Measurements from ENCODE around the gene AP1AR. TPM values are rescaled to one million over a fixed set of nuclear protein-coding genes. Genes with fewer than 3 reads are reported as not detected.

AP1AR gene
- total and polyA plus RNA-seq, 2 of the 4 experiments (the other 2 are of a cell fraction), result 4.0 to 4.7 TPM

GRCh38 chr4:112196461-112196860 is 35.1 kb upstream of the AP1AR start:
- WGBS, 2 experiments (ENCODE audit: extremely low coverage in 2 of 2, insufficient read length in 1 of 2), result 0% methylated on average over 1 of the region's 1 CpG; no CpG with 5 or more reads in 1 of the 2 experiments
- Histone ChIP-seq H3K14ac (replicated peaks; ENCODE audit: low read depth, low read length) (no peak overlapping the region), H3K4me1 (ENCODE audit: control insufficient read depth, insufficient read depth, low read length) (no peaks in the 10 kb centered on the region; the same call in 1 of the 2 replicates), H2BK15ac (ENCODE audit: low read depth, low read length) (no peak overlapping the region), H3K23ac (ENCODE audit: low read depth, low read length) (no peak overlapping the region), H3K9me1 (ENCODE audit: insufficient read depth, low read length) (no peaks in the 10 kb centered on the region), H3K9ac (ENCODE audit: low read depth, low read length) (no peak overlapping the region), H3K4ac (ENCODE audit: low read depth, low read length) (no peak overlapping the region), H2BK5ac (ENCODE audit: low read depth, low read length, poor library complexity, severe bottlenecking) (no peak overlapping the region), H4K20me1 (ENCODE audit: insufficient read depth, low read length) (no peaks in the 10 kb centered on the region), H2AK9ac (replicated peaks; ENCODE audit: low read depth, low read length, poor library complexity) (no peak overlapping the region), H3K9me3 (ENCODE audit: control insufficient read depth, insufficient read depth, low read length) (no peaks in the 10 kb centered on the region), H3K4me3 (ENCODE audit: insufficient read depth, low read depth, low read length) (no peak overlapping the region), H2BK120ac (ENCODE audit: low read depth, low read length) (no peak overlapping the region), H3K18ac (ENCODE audit: low read depth, low read length) (no peak overlapping the region), H4K91ac (ENCODE audit: insufficient read depth, low read depth, low read length) (no peak overlapping the region), H3K36me3 (ENCODE audit: control insufficient read depth, insufficient read depth, low read length) (no peaks in the 10 kb centered on the region), H3K79me1 (ENCODE audit: low read depth in 1 of 2, low read length in 2 of 2) (no peaks in the 10 kb centered on the region), H2BK20ac (ENCODE audit: low read depth, low read length) (no peak overlapping the region), H3K27ac (ENCODE audit: insufficient read depth, low read length) (no peak overlapping the region), H2AK5ac (ENCODE audit: low read depth, low read length) (no peak overlapping the region), H4K8ac (ENCODE audit: low read depth in 2 of 2, low read length in 2 of 2) (no peak overlapping the region), H4K5ac (ENCODE audit: low read depth, low read length) (no peak overlapping the region), H3K56ac (ENCODE audit: extremely low read depth, insufficient read depth, low read length) (no peak overlapping the region), H2AFZ (replicated peaks; ENCODE audit: low read length, poor library complexity) (no peak overlapping the region), H3K4me2 (ENCODE audit: low read depth, low read length) (no peak overlapping the region), H3K27me3 (ENCODE audit: control insufficient read depth, insufficient read depth, low read length) (no peaks in the 10 kb centered on the region)
- ATAC-seq (ENCODE audit: low read depth) (no peak), DNase-seq (peak; percentile 6)
- dilution Hi-C loops (cut with HindIII; ENCODE audit: low sequenced_read_pairs, unreplicated experiment) (no loop called here), in situ Hi-C loops (cut with MboI; ENCODE audit: low sequenced_read_pairs) (no loop called here), intact Hi-C loops (cut with micrococcal nuclease) (no loop called here)
- ChIA-PET POLR2A (ENCODE audit: unreplicated experiment) (no interaction called here), CTCF (no interaction called here)
- TF ChIP-seq USF2 (IDR thresholded peaks at IDR 0.05; ENCODE audit: low read depth, low read length) (no peak), RAD21 (IDR thresholded peaks at IDR 0.05; ENCODE audit: low read length) (no peak), ELK1 (IDR thresholded peaks at IDR 0.05; ENCODE audit: borderline replicate concordance, low read depth, low read length) (no peak), RFX5 (IDR thresholded peaks at IDR 0.05; ENCODE audit: low read depth, low read length) (no peak), POLR2A (IDR thresholded peaks at IDR 0.05; ENCODE audit: low read depth, low read length) (no peak), FOS (IDR thresholded peaks at IDR 0.05; ENCODE audit: low read depth, low read length) (no peak), NFE2L2 (IDR thresholded peaks at IDR 0.05; ENCODE audit: low read depth, low read length) (no peak), CEBPB (IDR thresholded peaks at IDR 0.05; ENCODE audit: low read depth, low read length) (no peak)
- no TSS peak for BruUV-seq (replicated peaks)

Data from IMR-90 (cell line).